HG03520 (cell line): Measurements from ENCODE around the gene C3orf18.

Experiments used
- ATAC-seq: cut with Tn5 transposase; IDR thresholded peaks from one replicate; pipeline ENCODE4 v1.9.1; 2021; ENCODE audit warnings: mild to moderate bottlenecking, moderate library complexity; ENCODE audit not compliant: unreplicated experiment

The C3orf18 gene

DNA sequence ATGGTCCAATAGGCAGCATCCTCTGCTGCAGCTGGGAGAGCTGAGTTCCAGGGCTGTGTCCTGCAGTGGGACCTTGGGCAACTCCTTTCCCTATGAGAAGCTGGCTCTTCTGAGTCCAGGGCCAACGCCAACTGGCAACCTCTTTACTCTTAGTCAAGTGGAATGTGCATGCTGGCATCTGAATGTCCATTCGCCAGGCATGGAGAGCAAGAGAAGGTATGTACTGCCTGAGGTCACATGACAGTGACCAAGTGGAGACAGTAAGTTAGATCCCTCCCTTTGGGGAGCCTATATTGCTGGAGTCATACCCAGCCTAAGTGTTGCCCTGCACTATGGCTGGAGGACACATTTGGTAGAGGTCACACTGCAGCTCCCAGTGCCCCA is 13.9 kb upstream of the C3orf18 start:
- ATAC-seq: no peak

DNA sequence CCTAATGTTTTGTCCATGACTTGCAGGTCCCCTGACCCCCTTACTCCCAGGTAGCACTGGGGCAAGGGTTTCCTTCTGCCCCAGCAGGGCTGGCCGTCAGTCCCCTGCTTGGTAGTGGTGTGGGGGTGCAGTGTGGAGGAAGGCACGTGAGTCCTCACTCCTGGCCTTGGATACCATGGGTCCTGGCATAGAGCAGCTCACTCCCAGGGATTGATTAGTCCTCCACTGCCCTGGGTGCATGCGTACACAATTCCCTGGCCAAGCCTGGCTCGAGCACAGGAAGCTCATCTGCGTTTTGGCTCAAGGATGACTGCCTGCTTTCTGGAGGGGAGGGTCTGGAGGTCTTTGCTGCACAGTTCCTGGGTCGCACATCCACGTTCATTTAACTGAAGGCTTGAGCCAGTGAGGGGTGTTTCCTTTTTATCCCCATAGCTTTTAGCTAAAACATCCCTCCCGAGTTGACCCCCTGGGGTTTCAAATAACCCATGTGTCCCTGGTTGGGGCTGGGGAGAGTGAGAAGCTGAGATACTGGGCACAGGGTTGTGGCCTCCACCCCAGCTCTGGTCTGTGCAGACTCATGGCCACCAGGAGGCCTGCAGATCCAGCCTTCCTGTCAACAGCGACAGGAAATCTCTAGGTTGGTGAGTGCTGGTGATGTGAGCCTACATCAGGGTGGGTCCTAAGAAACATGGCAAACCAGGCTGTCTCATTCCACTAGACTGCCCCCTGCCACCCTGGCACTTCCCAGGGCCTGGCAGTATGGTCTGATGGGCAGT is 13.3 kb upstream of the C3orf18 start:
- no peak for ATAC-seq

DNA sequence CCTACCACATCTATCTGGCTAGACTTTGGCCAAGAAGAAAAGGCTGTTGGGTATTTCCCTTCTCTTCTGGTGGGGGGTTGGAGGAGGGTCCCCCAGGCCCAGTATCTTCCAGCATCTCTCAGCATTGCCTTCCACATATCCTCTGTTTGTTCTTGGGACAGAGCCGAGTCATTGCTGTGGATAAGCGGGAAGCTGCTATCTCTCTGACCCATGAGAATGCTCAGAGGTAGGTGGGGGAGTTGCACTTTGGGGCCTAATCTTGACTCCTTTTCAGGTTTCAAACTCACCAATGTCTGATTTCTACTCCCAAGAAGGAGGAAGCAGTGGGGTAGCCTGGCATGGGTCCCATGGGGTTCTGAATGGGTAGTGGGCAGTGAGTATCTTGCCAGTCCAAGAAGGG is 9.8 kb upstream of the C3orf18 start:
- ATAC-seq: no peak

DNA sequence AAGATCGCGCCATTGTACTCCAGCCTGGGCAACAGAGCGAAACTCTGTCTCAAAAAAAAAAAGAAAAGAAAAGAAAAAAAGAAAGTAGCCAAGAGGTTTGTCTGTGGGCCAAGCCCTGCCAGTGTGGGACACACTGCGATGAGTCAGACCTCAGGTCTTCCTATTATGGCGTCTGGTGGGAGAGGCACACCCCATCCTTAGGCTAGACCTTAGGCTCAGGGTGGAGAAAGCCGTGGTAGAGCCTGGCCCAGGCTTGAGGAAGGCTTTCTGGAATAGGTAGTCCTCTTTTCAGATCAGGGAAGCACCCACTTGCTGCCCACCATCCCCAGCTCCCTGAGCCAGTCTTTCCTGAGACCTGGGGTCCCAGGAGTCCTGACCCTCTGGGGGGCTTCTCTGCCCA is 7.8 kb upstream of the C3orf18 start:
- no peak for ATAC-seq

DNA sequence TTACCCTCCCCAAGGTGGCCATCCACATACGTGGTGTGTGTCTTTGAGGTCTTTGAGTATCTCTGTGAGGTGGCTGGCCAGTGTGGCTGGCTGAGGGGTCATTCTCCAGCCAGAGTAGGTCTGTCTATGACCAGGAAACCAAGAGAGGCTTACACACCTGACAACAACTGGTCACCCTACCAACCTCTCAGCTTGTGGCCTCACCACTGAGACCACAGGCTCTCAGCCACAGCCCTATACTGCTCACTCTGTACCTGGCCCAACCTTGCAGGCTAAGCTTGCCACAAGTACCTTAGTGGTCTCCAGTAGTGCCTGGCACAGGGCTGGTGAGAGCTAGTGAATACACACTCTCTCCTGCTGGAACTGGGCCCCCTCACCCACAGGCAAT is 6.9 kb upstream of the C3orf18 start:
- ATAC-seq: no peak

DNA sequence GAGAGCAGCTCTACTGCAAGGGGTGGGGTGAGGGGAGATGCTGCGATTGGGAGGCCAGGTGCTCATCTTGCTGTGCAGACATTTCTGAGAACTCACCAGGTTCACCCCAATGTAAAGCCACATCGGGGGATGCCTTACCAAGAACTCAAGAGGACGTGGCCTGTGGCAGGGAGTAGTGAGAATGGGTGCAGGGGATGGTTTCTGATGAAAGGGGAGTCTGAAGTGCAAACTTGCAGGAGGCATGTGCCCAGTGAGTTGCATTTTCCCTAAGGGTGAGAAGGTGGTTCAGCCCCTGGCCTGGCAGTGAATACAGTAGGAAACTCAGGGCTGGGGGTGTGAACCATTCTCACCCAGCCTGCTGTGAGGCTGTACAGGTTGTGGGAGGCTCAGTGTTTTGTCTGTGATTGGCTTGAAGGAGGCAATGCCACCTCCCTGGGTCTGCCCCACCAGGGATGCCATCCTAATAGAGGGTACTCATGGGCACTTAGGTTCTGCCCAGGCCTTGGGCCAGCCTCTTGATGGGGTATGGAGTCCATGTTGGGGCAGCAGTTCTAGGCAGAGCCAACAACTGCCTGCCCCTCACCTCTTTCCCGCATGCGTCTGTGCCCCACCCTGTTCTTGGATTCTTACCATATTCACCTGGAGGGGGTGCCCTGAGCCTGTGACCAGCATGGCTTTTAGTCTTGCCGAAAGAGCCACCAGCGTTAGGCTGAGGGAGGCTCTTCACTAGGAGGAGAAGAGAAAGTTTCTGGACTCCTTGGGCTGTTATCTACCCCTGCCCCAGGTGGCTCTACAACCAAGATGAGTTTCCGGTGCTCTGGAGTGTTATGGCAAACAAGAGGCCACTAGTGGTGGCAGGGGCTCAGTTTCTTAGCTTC is 6.3 kb upstream of the C3orf18 start:
- ATAC-seq: no peak

DNA sequence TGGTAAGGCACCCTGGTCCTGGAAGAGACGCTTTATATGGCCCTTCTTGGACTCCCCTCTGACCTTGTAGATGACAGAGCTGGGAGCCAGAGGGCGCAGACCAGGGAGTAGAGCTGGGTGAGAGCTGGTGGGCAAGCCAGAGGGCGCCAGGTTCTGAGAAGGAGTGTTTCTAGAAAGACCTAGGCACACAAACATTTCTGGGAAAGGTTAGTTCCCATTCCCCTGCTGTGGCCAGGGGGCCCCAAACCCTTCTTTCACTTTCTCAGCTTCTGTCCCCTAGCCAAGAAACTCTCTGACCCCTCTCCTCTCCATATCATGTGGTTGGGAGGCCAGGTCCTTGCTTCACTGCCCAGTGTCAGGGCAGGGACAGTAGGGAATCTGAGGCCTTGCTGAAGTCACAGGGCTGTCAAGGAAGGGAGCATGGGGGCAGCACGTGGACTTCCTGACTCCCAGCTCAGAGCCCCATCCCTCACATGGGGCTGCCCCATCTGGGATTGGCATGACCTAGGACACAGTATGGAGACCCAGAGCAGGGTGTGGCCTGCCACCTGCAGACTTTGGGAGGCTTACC is 5.3 kb upstream of the C3orf18 start:
- ATAC-seq: no peak

DNA sequence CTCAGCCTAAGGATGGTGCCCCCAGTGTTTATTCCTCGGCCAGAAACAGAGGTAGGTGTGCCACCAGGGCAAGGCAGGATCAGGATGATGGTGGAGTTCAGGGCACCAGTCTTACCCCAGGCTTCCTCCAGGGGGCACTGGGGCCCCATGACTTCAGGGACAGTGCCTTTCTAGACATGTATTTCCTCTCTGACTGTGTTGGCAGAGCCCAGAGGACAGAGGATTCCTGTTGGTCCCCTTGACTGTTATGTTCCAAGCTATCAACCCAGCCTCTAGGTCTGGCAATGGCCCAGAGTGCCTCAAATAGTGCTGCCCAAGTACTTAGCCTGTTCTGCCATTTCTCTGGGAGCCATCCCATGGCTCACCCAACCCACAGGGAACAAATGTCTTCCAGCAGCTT is 4.6 kb upstream of the C3orf18 start:
- ATAC-seq: no peak

DNA sequence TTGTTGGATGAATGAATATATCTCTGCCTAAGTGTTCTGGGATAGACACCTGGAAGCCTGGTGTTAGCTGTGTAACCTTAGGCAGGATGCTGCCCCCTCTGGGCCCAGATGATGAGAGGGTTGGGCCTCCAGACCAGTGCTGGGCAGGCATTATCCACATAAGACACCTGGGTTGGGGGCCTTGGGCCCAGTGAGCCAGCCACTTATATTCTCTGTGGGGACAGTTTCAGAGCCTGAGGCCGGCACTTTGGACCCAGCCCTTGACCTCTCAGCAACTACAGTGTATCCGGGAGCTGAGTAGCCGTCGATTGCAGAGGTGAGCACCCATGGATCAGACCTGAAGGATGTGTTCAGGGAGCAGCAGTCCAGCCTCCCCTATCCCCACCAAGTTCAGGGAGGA is 3.9 kb upstream of the C3orf18 start:
- ATAC-seq: no peak

DNA sequence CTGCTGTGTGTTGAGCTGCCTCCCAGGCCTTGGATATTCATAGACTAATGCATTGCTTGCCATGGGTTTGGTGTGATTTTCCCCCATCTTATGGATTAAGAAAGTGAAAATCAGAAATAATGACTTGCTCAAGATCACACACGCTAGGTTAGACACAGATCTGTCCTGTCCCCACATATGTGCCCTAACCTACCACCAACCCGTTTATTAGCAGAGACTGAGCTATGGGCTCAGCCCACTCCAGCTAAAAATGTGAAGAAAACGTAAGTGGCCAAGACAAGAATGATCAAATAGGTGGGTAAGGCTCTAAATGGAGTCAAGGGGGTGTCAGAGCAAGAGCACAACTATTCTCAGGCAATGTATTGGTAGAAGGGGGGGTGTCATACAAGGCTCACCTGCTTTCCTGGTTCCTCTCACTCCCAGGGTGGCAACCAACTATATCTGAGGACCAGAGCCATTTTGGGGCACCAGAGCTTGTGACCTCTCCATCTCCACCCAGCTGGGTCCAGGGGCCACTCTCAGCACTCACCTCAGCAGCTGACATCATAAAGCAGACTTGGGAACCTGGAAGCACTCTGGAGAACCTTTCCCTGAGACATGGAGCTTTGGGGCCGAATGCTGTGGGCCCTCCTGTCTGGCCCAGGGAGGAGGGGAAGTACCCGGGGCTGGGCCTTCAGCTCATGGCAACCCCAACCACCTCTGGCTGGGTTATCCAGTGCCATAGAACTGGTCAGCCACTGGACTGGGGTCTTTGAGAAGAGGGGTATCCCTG is 3.1 kb upstream of the C3orf18 start:
- no peak for ATAC-seq

DNA sequence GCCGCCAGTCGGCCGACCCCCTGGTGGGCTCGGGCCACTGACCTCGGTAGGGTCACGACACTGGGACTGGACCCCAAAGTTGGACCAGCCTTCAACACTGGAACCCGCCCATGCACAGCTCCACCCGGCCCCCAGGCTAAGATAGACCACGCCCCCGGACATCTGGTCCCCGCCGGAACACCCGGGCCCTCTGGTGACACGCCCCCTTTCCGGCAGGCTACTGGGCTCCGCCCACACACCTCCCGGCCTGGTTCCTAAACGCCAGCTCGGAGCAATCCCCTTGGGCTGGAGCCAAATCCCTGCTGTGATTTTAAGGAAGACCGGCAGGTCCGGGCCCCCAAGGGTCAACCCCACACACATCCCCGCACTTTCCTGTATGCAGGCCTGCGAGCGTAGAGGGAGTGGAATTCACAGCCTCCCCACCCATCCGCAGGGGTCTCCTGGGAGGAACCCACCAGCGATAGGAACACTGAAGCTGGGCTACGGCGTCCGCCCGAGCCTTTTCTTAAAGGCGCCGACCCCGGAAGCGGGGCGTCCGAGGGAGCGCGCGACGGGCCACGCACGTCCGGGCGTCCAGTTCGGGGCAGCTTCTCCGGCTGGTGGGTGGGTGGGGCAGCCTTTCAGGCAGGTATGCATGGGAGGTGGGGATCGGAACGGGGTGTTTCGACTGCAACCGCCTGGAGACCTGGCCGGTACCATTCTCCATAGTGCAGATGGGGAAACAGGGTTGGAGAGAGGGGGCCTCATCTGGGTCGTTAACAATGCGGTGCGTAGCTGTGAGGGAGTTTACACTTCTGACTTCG is 1.6 kb upstream of the C3orf18 start, which contains the start of gene HEMK1:
Gene HEMK1, plus strand, starts transcription at position 576 of the 803 bp plus-strand sequence. CDS start 1,583 bp downstream, outside the sequence.
- peak; percentile 59 for ATAC-seq

DNA sequence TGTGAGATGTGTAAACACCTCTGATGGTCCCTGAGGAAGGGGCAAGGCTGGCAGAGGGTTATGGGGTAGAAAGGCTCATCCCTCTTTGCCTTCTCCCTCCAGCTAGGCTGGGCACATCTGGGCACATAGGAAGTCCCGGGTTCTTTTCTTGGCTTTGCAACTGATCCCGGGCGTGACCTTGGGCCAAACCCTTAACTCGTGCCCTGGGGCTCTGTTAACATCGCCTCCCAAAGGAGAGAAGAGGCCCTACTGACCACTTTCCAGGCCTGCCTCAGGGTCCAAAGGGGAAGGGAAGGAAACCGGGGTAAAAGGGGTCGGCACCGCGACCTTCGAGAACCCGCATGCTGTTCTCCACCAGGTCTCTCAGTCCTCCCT is 549 bp downstream of the C3orf18 start:
- ATAC-seq: no peak

DNA sequence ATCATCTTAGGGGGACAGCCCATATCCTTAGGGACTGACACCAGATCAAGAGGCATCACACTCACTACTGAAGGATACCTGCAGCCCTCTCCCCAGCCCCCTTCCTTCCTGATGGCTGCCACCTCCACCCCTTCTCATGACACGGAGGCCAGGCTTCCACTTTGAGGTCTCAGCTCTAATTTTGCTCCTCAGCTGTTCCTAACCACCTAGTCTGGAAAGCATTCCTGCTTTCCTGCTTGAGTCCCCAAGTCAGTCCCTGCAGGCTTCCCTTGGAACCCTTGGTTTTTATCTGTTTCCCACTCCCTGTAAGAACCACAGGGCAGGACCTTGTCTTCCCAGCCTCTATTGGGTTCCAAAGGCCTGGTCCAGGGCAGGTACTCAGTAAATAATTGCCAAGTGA is 3.2 kb downstream of the C3orf18 start:
- no peak for ATAC-seq

DNA sequence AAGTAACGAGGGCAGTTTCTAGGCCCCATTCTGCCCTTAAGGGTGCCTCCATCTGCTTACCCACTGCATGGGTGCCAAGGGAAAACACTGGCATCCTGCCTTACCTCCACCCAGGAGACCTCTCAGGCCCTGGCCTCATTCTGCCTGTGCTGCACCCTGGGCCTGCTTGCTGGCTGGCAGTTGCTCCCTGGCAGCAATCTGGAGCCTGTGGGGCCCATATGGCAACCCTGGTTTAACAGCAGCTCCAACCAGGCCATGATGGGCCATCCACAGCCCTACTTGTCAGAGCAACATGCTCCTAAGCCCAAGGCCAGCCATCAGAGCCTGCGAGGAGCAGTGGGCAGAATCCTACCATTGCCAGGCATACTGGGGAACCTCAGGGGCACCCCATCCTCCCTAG is 3.7 kb downstream of the C3orf18 start:
- ATAC-seq: no peak

DNA sequence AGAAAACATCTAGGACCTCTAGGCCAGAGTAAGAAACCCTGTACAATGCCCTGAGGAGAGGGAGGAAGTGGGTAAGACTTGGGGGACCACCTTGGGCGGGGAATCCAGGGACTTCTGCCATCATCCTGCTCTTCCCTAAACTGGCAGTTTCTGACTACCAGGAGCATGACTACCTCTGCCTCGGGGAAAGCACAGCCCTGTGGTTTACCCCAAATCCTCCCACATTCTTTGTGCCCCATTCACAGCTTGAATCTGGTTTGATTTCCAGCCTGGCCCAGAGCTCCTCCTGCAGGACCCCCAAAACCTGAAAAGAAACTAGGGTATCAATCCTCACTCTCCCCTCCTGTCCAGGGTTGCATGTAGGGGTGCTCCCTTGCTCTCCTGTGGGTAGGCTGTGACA is 4.7 kb downstream of the C3orf18 start:
- no peak for ATAC-seq

DNA sequence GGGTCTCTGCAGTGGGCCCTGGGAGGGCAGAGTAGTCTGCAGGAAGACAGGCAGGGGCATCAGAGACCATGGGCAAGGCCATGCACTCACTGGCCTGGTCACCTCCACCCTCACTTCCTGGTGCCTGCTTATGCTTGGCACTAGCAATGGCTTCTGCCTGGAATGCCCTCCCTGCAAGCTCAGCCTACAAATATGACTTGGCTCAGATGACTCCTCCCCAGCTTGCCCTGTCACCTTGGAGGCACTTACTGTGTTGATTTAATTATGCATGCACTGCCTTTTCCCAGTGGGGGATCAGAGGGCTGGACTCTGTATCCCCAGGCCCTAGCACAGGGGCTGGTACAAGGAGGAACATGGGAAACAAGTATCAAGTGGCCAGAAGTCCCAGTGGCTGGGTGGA is 7.8 kb downstream of the C3orf18 start:
- ATAC-seq: no peak

DNA sequence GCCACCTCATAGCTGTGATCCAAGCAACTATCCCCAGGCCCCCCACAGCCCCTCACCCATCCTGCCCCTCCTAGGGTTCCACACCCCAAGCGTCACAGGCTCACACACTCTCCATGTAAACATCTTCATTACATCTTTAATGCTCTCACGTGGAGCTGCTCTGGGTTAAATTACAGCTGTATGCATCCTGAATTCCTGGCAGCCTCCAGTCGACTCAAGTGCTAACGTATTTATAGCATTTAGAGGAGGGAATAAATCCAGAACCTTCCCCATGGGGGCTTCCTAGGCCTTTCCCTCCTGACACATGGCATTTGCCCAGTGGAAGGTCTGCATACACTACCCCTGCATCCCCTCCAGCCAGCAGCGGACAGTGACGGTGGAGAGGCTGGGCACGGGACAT is 9.6 kb downstream of the C3orf18 start:
- no peak for ATAC-seq

DNA sequence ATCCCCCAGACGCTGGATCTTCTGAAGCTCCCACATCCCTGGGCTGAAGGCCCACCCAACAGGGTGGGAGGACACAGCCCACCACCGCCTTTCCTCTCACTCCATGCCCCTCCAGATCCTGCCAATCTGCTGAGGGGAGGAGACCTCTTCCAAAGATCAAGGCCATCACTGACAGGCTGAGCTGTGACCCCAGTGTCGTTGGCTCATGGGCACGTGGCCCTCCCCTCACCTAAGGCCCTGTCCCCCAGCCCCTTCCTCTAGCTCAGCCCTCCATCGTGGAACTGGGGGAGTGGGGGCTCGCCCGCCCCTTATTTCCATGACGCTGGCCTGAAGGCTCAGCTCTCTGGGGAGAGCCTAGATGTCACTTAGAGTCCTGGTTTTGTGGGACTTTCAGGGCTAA is 10.4 kb downstream of the C3orf18 start:
- no peak for ATAC-seq

DNA sequence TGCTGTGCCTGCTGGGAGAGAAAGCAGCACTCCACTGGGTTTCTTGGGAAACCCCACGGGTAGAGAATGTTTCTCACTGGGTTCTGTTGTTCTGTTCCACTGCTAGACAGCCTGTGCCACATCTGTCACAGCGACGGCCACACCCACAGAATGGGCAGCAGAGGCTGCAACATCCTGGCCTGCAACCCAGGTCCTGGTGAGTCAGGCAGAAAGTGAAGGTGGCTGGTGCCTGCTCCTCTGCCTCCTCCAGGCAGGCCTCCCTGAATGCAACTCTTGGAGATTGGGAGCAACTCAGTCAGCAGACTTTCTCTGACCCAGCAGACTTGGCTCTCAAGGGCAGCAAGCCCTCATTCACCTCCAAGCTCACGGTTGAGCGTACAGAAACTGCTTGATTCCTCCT is 13.0 kb downstream of the C3orf18 start:
- no peak for ATAC-seq

DNA sequence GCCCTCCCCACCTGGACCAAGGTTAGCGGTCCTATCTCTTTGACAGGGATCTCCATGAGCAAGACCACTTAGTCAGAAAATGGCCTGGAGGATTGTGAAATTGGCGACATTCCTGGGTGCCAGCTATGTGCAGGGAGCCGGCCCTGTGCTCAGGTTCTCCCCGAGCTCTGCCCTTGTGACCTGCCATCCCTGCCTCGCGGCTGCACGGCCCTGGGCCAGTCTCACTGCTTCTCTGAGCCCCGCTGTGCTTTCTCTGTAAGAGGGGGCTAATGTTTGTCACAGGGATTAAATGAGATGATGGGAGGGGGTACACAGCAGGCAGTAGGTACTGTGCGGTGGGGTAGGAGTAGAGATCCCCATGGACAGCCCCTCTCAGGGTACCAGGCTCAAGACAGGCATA is 14.9 kb downstream of the C3orf18 start:
- no peak for ATAC-seq
